T-helper 2 cell treated with Interferon-gamma antibody and Interleukin-4, amounts not matched to agents 5 μg/mL and 100 μg/mL, for 36 hours (primary cell): ENCODE data around the gene SLC13A5.
A peak's percentile ranks its signal among the peaks of the same experiment; 100 is the strongest.

Experiments used
- DNase-seq: peaks from one replicate; pipeline ENCODE4 v3.0.0; 2021; ENCODE audit warnings: low spot score
- H3K27ac Mint-ChIP-seq: one replicate; pipeline ENCODE4 v1.8.0; 2021; ENCODE audit warnings: mild to moderate bottlenecking, mixed read lengths
- H3K27me3 Mint-ChIP-seq: one replicate; pipeline ENCODE4 v1.8.0; 2021; ENCODE audit warnings: low read depth, mixed read lengths
- H3K36me3 Mint-ChIP-seq: one replicate; pipeline ENCODE4 v1.8.0; 2021; ENCODE audit warnings: low read depth, mixed read lengths
- H3K4me1 Mint-ChIP-seq: one replicate; pipeline ENCODE4 v1.8.0; 2021; ENCODE audit warnings: low read depth, mixed read lengths
- H3K4me3 Mint-ChIP-seq: one replicate; pipeline ENCODE4 v1.8.0; 2022; ENCODE audit warnings: mild to moderate bottlenecking, moderate library complexity, mixed read lengths
- H3K9me3 Mint-ChIP-seq: one replicate; pipeline ENCODE4 v1.8.0; 2021; ENCODE audit warnings: mixed read lengths

SLC13A5 gene

DNA sequence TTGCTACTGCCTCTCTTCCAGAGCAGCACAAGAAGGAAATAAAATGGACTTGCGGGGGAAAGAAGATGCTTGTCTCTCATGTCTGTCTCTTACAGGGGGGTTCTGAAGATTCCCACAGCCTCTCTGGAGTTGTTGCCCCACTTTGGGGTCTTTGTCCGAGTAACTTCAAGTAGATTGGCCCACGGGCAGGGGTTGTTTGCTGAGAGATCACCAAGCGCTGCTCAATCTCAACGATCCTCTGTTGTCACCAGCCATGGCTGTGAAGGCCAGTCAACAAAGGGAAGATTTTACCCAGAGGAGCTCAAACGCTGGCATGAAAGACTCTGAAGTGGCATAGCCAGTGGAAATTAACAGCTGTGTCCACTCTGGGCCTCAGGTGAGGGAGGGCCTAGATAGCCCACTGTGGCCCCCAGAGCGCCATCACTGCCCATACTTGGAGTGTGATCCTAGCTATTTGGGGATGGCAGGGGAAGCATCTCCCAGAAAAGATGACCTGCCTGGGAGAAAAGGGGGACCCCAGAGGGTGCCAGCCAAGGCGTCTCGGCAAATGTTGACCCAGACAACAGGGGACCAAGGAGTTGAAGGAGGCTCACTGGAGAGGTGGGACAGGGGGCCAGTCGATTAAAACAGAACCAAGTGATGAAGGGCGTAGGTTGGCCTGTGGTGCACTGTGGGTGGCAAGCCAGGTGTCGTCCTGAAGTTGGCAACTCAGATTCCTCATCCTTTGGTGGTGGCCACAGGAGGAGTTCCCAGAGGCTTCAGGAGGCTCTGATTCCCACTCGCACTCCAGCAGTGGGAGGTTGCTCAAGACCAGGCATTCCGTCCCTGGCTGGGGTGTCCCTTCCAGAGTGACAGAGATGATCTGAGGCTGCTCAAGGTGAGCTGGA is 28.0 kb downstream of the SLC13A5 start:
- Mint-ChIP-seq H3K36me3 (no peaks in the 10 kb centered on the region), H3K9me3 (no peaks in the 10 kb centered on the region), H3K27ac (no peak overlapping the region), H3K4me1 (no peaks in the 10 kb centered on the region), H3K4me3 (no peak overlapping the region), H3K27me3 (peaks cover 18% of the 10 kb centered on the region)
- no peak for DNase-seq

DNA sequence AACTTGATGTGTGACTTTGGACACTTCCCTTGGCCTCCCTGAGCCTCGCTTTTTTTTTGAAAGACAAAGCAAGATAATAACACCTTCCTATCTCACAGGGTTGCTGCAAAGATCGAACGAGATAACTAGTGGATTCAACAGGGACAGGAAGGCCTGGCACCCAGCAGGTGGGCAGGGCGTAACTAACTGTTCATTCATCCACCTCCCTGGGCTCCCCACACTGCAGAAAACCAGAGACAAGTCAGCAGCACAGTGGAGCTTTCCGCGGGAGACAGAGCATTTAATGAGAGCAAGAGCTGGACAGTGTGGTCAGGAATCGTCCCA is 28.7 kb downstream of the SLC13A5 start:
- Mint-ChIP-seq H3K4me1 (no peaks in the 10 kb centered on the region), H3K4me3 (no peak overlapping the region), H3K27ac (no peak overlapping the region), H3K27me3 (peaks cover 20% of the 10 kb centered on the region), H3K36me3 (no peaks in the 10 kb centered on the region), H3K9me3 (no peaks in the 10 kb centered on the region)
- DNase-seq = no peak

DNA sequence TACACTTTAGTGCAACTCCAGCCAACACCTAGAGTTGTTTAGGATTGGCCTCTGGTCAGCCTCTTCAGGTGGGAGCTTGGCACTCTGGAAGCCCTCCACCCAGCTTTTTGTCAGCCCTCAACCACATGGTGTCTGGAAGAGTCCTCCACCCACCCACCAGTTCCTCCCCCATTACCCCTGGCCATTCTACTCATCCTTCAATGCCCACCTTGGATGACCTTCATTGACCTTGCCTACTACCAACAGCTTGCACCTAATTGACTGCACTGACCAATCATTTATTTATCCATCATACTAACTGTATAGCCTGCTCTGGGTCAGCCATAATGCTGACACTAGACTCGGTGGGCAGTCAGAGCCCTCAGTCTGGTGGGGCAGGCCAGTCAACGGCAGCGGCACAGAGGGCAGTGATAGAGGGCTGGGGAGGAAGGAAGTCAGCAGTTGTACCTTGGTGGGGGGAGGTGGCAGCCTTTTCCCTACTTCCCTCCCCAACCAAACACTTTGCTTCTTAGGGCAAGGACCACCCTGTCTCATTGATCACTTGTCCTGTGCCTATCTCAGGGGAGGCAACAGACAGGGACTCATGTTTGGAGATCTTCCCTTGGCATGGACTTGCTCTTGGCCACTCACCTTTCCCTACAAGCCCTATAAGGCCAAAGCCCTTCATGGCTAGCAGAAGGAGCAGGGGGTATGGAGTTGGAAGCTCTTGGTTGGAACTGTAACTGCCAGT is 29.3 kb downstream of the SLC13A5 start:
- H3K9me3 Mint-ChIP-seq = no peaks in the 10 kb centered on the region
- no peak overlapping the region for H3K27ac Mint-ChIP-seq
- no peak overlapping the region for H3K4me3 Mint-ChIP-seq
- H3K36me3 Mint-ChIP-seq = no peaks in the 10 kb centered on the region
- no peaks in the 10 kb centered on the region for H3K4me1 Mint-ChIP-seq
- DNase-seq = no peak
- peaks cover 21% of the 10 kb centered on the region for H3K27me3 Mint-ChIP-seq

DNA sequence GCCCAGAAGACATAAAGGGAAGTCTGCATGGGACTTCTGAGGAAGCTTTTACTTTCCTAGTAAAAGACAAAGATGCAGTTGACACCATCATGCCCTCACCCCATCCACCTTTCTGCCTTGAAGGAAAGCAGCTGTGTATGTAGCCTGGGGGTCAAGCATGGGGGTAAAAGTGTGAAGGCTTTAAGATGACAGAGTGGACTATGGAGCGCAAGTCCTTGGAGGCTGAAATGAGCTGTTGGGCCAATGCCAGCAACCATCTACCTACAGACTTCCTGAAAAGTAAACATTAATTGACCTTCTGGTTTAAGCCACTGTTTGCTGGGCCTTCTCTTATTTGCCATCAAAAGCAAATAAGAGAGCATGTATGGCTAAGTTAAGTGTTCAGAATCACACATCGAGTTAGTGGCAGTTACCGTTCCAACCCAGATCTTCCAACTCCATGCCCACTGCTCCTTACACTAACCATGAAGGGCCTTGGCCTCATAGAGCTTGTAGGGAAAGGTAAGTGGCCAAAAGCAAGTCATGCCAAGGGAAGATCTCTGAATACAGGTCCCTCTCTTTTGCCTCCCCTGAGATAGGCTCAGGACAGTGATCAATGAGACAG is 30.0 kb downstream of the SLC13A5 start:
- Mint-ChIP-seq H3K36me3 (no peaks in the 10 kb centered on the region), H3K4me1 (no peaks in the 10 kb centered on the region), H3K27me3 (peaks cover 28% of the 10 kb centered on the region), H3K9me3 (no peaks in the 10 kb centered on the region), H3K27ac (no peak overlapping the region), H3K4me3 (no peak overlapping the region)
- DNase-seq = no peak

- Mint-ChIP-seq H3K36me3 (no peaks in the 10 kb centered on the region), H3K4me3 (no peak overlapping the region), H3K4me1 (peaks cover 3% of the 10 kb centered on the region), H3K9me3 (no peaks in the 10 kb centered on the region), H3K27ac (no peak overlapping the region), H3K27me3 (peaks cover 33% of the 10 kb centered on the region)
- DNase-seq = no peak
Measured at GRCh38 chr17:6682339-6682738, 30.8 kb downstream of the SLC13A5 start.

DNA sequence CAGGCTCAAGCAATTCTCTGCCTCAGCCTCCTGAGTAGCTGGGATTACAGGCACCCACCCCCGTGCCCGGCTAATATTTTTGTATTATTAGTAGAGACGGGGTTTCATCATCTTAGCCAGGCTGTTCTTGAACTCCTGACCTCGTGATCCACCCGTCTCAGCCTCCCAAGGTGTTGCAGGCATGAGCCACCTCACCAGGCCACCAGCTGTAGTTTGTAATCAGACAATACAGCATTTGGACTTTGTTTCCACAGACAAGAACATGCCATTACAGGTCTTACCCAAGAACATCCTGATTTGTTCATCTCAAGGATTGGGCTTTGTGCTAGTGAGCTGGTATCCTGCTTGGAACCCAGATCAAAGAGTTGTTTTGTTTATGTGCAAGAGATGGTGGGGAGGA is 31.5 kb downstream of the SLC13A5 start:
- no peak for DNase-seq
- Mint-ChIP-seq H3K27me3 (peaks cover 35% of the 10 kb centered on the region), H3K36me3 (no peaks in the 10 kb centered on the region), H3K4me1 (peaks cover 3% of the 10 kb centered on the region), H3K4me3 (no peak overlapping the region), H3K9me3 (no peaks in the 10 kb centered on the region), H3K27ac (no peak overlapping the region)

GRCh38 chr17:6681176-6681575 is 32.0 kb downstream of the SLC13A5 start:
- peaks cover 35% of the 10 kb centered on the region for H3K27me3 Mint-ChIP-seq
- no peak overlapping the region for H3K4me3 Mint-ChIP-seq
- H3K9me3 Mint-ChIP-seq = no peaks in the 10 kb centered on the region
- H3K4me1 Mint-ChIP-seq = peaks cover 3% of the 10 kb centered on the region
- H3K36me3 Mint-ChIP-seq = no peaks in the 10 kb centered on the region
- no peak overlapping the region for H3K27ac Mint-ChIP-seq
- no peak for DNase-seq

GRCh38 chr17:6679241-6679640 is 33.9 kb downstream of the SLC13A5 start:
- DNase-seq = no peak
- H3K4me3 Mint-ChIP-seq = no peak overlapping the region
- H3K27ac Mint-ChIP-seq = no peak overlapping the region
- no peaks in the 10 kb centered on the region for H3K9me3 Mint-ChIP-seq
- H3K36me3 Mint-ChIP-seq = no peaks in the 10 kb centered on the region
- H3K4me1 Mint-ChIP-seq = peaks cover 3% of the 10 kb centered on the region
- peaks cover 38% of the 10 kb centered on the region for H3K27me3 Mint-ChIP-seq

DNA sequence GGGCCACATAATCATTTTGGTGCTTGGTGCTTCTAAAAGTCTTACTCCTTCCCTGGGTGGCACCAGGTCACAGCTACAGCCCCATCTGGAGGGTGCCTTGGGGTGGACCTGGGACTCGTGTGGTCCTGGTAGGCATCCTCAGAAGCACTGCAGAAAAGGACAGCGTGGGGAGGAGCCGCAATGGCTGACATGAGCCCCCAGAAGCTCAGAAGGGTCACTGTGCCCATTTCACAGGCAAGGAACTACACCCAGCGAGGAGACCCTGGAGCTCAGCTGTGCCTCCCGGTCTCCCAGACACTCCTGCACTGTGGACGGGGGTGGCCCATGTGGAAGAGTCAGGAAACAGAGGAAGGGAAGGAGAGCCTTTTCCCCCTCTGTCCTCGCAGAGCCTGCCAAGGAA is 35.2 kb downstream of the SLC13A5 start:
- H3K27me3 Mint-ChIP-seq = peaks cover 38% of the 10 kb centered on the region
- no peak overlapping the region for H3K4me3 Mint-ChIP-seq
- H3K36me3 Mint-ChIP-seq = no peaks in the 10 kb centered on the region
- H3K9me3 Mint-ChIP-seq = no peaks in the 10 kb centered on the region
- DNase-seq = no peak
- no peak overlapping the region for H3K27ac Mint-ChIP-seq
- peaks cover 3% of the 10 kb centered on the region for H3K4me1 Mint-ChIP-seq

DNA sequence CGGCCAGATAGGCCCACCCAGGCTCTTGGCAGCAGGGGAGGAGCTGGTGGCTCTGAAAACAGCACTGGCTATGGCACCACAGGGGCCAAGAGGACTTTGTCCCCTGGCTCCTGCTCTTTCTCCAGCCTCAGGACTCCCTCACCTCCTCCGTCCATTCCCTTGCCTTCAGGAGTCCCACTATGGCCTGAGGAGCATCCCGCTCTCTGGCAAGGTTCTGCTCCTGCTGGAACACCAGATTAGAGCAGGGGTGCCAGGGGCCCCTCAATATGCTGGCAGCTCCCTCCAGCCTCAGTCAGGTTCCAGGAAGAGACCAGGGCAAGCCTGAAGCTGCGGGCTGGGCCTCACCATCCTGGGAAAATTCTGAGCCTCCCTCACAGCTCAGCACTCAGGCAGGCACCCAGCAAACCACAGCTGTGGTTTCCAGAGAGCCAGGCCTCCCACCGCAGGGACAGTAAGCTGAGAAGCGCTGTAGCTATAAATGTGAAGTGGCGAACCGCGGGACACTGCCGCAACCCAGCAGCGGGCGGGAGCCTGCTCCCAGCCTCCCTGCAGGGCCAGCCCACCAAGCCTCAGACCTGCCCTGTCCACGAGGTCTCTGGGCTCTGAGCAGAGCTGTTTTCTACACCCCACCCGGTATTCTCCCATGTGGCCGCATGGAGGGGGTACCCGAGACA is 35.9 kb downstream of the SLC13A5 start:
- Mint-ChIP-seq H3K9me3 (no peaks in the 10 kb centered on the region), H3K36me3 (no peaks in the 10 kb centered on the region), H3K27ac (no peak overlapping the region), H3K4me1 (peaks cover 3% of the 10 kb centered on the region), H3K27me3 (peaks cover 34% of the 10 kb centered on the region), H3K4me3 (no peak overlapping the region)
- DNase-seq = peak; percentile 15

DNA sequence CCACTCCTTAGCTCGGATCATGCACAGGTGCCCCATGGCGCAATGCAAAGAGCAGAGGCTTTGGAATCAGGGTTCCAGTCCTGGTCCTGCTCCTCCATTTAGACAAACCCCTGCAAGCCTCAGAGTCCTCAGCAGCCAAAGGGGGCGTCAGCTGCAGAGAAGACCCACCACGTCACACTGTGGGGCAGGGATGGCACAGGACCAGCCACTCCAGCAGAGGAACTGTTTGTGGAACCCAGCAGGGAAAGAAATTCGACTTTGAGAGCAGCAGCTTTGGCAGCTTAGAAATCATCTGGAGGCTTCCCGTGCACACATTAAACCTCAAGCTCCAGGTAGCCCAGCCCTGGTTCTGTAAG is 36.4 kb downstream of the SLC13A5 start:
- DNase-seq = no peak
- no peaks in the 10 kb centered on the region for H3K36me3 Mint-ChIP-seq
- H3K27ac Mint-ChIP-seq = no peak overlapping the region
- peaks cover 30% of the 10 kb centered on the region for H3K27me3 Mint-ChIP-seq
- H3K4me3 Mint-ChIP-seq = no peak overlapping the region
- no peaks in the 10 kb centered on the region for H3K9me3 Mint-ChIP-seq
- H3K4me1 Mint-ChIP-seq = peaks cover 3% of the 10 kb centered on the region

- H3K9me3 Mint-ChIP-seq = no peaks in the 10 kb centered on the region
- H3K27ac Mint-ChIP-seq = no peak overlapping the region
- no peak for DNase-seq
- no peak overlapping the region for H3K4me3 Mint-ChIP-seq
- peaks cover 3% of the 10 kb centered on the region for H3K4me1 Mint-ChIP-seq
- H3K36me3 Mint-ChIP-seq = no peaks in the 10 kb centered on the region
- H3K27me3 Mint-ChIP-seq = peaks cover 25% of the 10 kb centered on the region
Measured at GRCh38 chr17:6675201-6675825, 37.9 kb downstream of the SLC13A5 start.

DNA sequence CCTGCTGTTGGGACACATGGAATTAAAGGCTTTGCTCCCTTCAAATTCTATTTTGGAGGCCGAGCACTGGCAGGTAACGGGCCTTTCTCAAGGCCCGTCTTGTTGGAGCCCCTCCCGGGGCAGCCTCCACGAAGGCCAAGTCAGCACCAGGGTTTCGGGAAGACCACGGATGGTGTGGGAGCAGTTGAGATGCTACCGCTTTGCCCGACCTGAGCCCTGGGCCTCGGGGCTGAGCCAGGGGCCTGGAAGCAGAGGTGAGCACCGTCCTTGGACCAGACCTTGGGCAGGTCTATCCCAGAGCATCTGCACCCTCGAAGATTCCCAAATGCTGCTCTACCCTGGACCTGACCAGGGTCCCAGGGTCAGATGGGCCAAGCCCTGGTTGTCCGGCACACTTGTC is 38.6 kb downstream of the SLC13A5 start:
- no peak for DNase-seq
- Mint-ChIP-seq H3K9me3 (no peaks in the 10 kb centered on the region), H3K4me1 (peaks cover 3% of the 10 kb centered on the region), H3K4me3 (no peak overlapping the region), H3K27ac (no peak overlapping the region), H3K27me3 (peaks cover 22% of the 10 kb centered on the region), H3K36me3 (no peaks in the 10 kb centered on the region)
